ENCODE measurements around the gene ESPN.

The ESPN gene

GRCh38 chr1:6409053-6409452, 15.5 kb upstream of the ESPN start:
- ChIA-PET POLR2A (no interaction called here), CTCF (interaction anchor here (1.0 to 10.7 kb wide), 3 partner anchors 9 to 64 kb away, joined by 3 to 81 read pairs (median 5); partner anchors contain the start of gene HES2)
- Histone ChIP-seq H3K9me3 (ENCODE audit: control extremely low read depth in 1 of 5, control insufficient read depth in 4 of 5, insufficient read depth in 2 of 5, low read depth in 1 of 5, low read length in 4 of 5) (no peaks in the 10 kb centered on the region), H3K27ac (ENCODE audit: insufficient read depth in 1 of 2, low read depth in 1 of 2, low read length in 2 of 2, poor library complexity in 1 of 2, severe bottlenecking in 2 of 2) (no peak overlapping the region), H3K4me3 (ENCODE audit: control insufficient read depth in 1 of 7, extremely low read depth in 1 of 7, insufficient read depth in 4 of 7, low read depth in 2 of 7, low read length in 6 of 7) (no peak overlapping the region), H3K36me3 (ENCODE audit: control insufficient read depth in 4 of 4, insufficient read depth in 4 of 4, low read length in 3 of 4) (no peaks in the 10 kb centered on the region), H3K27me3 (replicated peaks in 2 of 5; ENCODE audit: control insufficient read depth in 4 of 5, insufficient read depth in 5 of 5, low read length in 4 of 5) (peaks cover 0 to 15% (median 4%) of the 10 kb centered on the region in 5 experiments), H3K4me1 (ENCODE audit: control extremely low read depth in 1 of 4, control insufficient read depth in 4 of 4, insufficient read depth in 4 of 4, low read length in 3 of 4) (no peaks in the 10 kb centered on the region)
- DNase-seq: no peak
- WGBS (ENCODE audit: insufficient coverage): no CpG with 5 or more reads among the region's 4 CpGs

DNA sequence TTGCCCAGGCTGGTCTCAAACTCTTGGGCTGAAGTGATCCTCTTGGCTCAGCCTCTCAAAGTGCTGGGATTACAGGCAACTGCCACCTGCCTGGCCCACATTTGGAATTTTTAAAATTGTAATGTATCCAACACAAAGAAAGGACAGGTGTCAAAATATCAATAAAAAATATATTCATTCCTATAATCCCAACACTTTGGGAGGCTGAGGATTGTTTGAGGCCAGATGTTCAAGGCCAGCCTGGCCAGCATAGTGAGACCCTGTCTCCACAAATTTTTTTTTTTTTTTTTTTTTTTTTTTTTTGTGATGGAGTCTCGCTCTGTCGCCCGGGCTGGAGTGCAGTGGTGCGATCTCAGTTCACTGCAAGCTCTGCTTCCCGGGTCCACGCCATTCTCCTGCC, 14.8 kb upstream of the ESPN start:
- CTCF ChIA-PET: interaction anchor here (1.0 to 10.7 kb wide), 4 partner anchors 9 to 65 kb away, joined by 3 to 81 read pairs (median 6); partner anchors contain the start of gene HES2
- POLR2A ChIA-PET: no interaction called here

DNA sequence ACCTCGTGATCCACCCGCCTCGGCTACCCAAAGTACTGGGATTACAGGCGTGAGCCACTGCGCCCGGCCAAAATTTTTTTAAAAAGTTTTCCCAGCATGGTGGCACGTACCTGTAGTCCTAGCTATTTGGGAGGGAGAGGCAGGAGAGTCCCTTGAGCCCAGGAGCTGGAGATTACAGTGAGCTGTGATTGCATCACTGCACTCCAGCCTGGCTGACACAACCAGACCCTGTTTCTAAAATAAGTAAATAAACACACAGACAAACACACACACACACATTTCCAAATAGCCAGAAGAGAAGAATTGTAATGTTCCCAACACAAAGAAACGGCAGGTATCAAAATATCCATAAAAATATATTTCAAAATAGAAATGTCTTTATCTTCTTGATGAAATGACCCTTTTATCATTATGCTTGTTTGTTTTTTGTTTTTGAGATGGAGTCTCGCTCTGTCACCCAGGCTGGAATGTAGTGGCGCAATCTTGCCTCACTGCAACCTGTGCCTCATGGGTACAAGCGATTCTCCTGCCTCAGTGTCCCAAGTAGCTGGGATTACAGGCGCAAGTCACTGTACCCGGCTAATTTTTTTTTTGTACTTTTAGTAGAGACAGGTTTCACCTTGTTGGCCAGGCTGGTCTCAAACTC, 14.2 kb upstream of the ESPN start:
- H3K4me1 ChIP-seq (ENCODE audit: control extremely low read depth in 1 of 4, control insufficient read depth in 4 of 4, insufficient read depth in 4 of 4, low read length in 3 of 4): peaks cover 0 to 5% (median 4%) of the 10 kb centered on the region in 4 experiments
- H3K27me3 ChIP-seq (replicated peaks in 2 of 5; ENCODE audit: control insufficient read depth in 4 of 5, insufficient read depth in 5 of 5, low read length in 4 of 5): peaks cover 0 to 25% (median 7%) of the 10 kb centered on the region in 5 experiments
- H3K27ac ChIP-seq (ENCODE audit: insufficient read depth in 1 of 2, low read depth in 1 of 2, low read length in 2 of 2, poor library complexity in 1 of 2, severe bottlenecking in 2 of 2): no peak overlapping the region
- ChIA-PET CTCF (interaction anchor here (0.7 to 10.7 kb wide), 5 partner anchors 8 to 62 kb away, joined by 3 to 81 read pairs (median 5); partner anchors contain the start of gene HES2), POLR2A (no interaction called here)
- no peaks in the 10 kb centered on the region for H3K9me3 ChIP-seq (ENCODE audit: control extremely low read depth in 1 of 5, control insufficient read depth in 4 of 5, insufficient read depth in 2 of 5, low read depth in 1 of 5, low read length in 4 of 5)
- DNase-seq: no peak
- no peak overlapping the region for H3K4me3 ChIP-seq (ENCODE audit: control insufficient read depth in 1 of 7, extremely low read depth in 1 of 7, insufficient read depth in 4 of 7, low read depth in 2 of 7, low read length in 6 of 7)
- WGBS (ENCODE audit: insufficient coverage): 97% methylated on average over 6 of the region's 13 CpGs
- H3K36me3 ChIP-seq (ENCODE audit: control insufficient read depth in 4 of 4, insufficient read depth in 4 of 4, low read length in 3 of 4): no peaks in the 10 kb centered on the region

More for the DNA sequence above, 14.8 kb upstream of the ESPN start:
- no peak overlapping the region for H3K4me3 ChIP-seq (ENCODE audit: control insufficient read depth in 1 of 7, extremely low read depth in 1 of 7, insufficient read depth in 4 of 7, low read depth in 2 of 7, low read length in 6 of 7)
- peaks cover 0 to 5% (median 4%) of the 10 kb centered on the region in 4 experiments for H3K4me1 ChIP-seq (ENCODE audit: control extremely low read depth in 1 of 4, control insufficient read depth in 4 of 4, insufficient read depth in 4 of 4, low read length in 3 of 4)
- peaks cover 0 to 21% (median 7%) of the 10 kb centered on the region in 5 experiments for H3K27me3 ChIP-seq (replicated peaks in 2 of 5; ENCODE audit: control insufficient read depth in 4 of 5, insufficient read depth in 5 of 5, low read length in 4 of 5)
- H3K36me3 ChIP-seq (ENCODE audit: control insufficient read depth in 4 of 4, insufficient read depth in 4 of 4, low read length in 3 of 4): no peaks in the 10 kb centered on the region
- 100% methylated on average over 2 of the region's 6 CpGs for WGBS (ENCODE audit: insufficient coverage)
- no peak overlapping the region for H3K27ac ChIP-seq (ENCODE audit: insufficient read depth in 1 of 2, low read depth in 1 of 2, low read length in 2 of 2, poor library complexity in 1 of 2, severe bottlenecking in 2 of 2)
- no peak for DNase-seq
- H3K9me3 ChIP-seq (ENCODE audit: control extremely low read depth in 1 of 5, control insufficient read depth in 4 of 5, insufficient read depth in 2 of 5, low read depth in 1 of 5, low read length in 4 of 5): no peaks in the 10 kb centered on the region

DNA sequence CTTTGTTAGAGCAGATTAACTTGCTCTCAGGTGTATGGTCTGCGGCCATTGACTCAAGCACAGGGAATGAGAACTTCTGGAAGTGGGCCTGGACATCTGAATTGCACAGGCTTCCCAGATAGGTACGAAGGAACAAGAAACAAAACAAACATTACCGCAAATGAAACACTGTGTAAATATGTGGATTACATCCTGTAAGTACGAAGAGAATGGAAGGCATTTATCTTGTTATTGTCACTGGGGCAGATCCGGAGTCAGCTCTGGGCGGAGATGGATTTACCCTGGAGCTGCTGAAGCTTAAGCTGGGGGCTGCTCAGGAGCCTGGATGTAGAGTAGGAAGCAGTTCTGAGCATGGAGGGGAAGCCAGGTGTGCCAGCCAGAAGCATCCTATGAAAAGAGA, 11.7 kb upstream of the ESPN start:
- H3K4me3 ChIP-seq (ENCODE audit: control insufficient read depth in 1 of 7, extremely low read depth in 1 of 7, insufficient read depth in 4 of 7, low read depth in 2 of 7, low read length in 6 of 7): no peak overlapping the region
- H3K4me1 ChIP-seq (ENCODE audit: control extremely low read depth in 1 of 4, control insufficient read depth in 4 of 4, insufficient read depth in 4 of 4, low read length in 3 of 4): peaks cover 0 to 5% (median 4%) of the 10 kb centered on the region in 4 experiments
- 84% methylated on average over 6 of the region's 6 CpGs for WGBS (ENCODE audit: insufficient coverage)
- POLR2A ChIA-PET: no interaction called here
- H3K9me3 ChIP-seq (ENCODE audit: control extremely low read depth in 1 of 5, control insufficient read depth in 4 of 5, insufficient read depth in 2 of 5, low read depth in 1 of 5, low read length in 4 of 5): no peaks in the 10 kb centered on the region
- H3K36me3 ChIP-seq (ENCODE audit: control insufficient read depth in 4 of 4, insufficient read depth in 4 of 4, low read length in 3 of 4): no peaks in the 10 kb centered on the region
- H3K27me3 ChIP-seq (replicated peaks in 2 of 5; ENCODE audit: control insufficient read depth in 4 of 5, insufficient read depth in 5 of 5, low read length in 4 of 5): peaks cover 0 to 43% (median 23%) of the 10 kb centered on the region in 5 experiments
- no peak for DNase-seq
- H3K27ac ChIP-seq (ENCODE audit: insufficient read depth in 1 of 2, low read depth in 1 of 2, low read length in 2 of 2, poor library complexity in 1 of 2, severe bottlenecking in 2 of 2): no peak overlapping the region
- CTCF ChIA-PET: interaction anchor here (1.1 to 10.9 kb wide), 6 partner anchors 7 to 168 kb away, joined by 3 to 81 read pairs (median 4); no protein-coding TSS in a partner anchor

DNA sequence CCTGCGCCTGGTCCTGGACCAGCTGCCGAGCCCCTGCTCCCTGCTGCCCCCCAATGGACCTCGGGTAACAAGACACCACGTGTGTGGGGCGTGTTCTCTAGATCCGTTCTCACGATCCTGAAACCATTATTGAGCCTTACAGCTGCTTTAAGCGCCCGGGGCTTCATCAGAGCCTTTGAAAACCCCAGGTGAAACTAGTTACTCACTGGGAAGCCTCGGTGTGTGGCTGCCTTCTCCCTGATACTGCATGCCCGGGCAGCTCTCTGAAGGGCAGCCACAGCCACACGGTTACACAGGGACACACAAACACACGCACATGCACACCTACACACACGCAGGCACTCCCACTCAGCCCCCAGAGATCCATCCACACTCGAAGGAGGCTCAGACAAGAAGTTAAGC, 10.1 kb upstream of the ESPN start:
- peak; percentile 62 to 72 (median 71) for DNase-seq
- WGBS (ENCODE audit: insufficient coverage): 4% methylated on average over 12 of the region's 15 CpGs
- peaks cover 0 to 58% (median 28%) of the 10 kb centered on the region in 5 experiments for H3K27me3 ChIP-seq (replicated peaks in 2 of 5; ENCODE audit: control insufficient read depth in 4 of 5, insufficient read depth in 5 of 5, low read length in 4 of 5)
- no peaks in the 10 kb centered on the region for H3K9me3 ChIP-seq (ENCODE audit: control extremely low read depth in 1 of 5, control insufficient read depth in 4 of 5, insufficient read depth in 2 of 5, low read depth in 1 of 5, low read length in 4 of 5)
- POLR2A ChIA-PET: interaction anchor here (1.4 kb wide), 1 partner anchor 9 kb away, joined by 3 read pairs; no protein-coding TSS in a partner anchor
- no peaks in the 10 kb centered on the region for H3K36me3 ChIP-seq (ENCODE audit: control insufficient read depth in 4 of 4, insufficient read depth in 4 of 4, low read length in 3 of 4)
- CTCF ChIA-PET: interaction anchor here (0.7 to 10.9 kb wide), 10 partner anchors 9 to 78 kb away, joined by 3 to 81 read pairs (median 6); no protein-coding TSS in a partner anchor
- H3K4me1 ChIP-seq (ENCODE audit: control extremely low read depth in 1 of 4, control insufficient read depth in 4 of 4, insufficient read depth in 4 of 4, low read length in 3 of 4): peaks cover 0 to 13% (median 7%) of the 10 kb centered on the region in 4 experiments
- H3K4me3 ChIP-seq (ENCODE audit: control insufficient read depth in 1 of 7, extremely low read depth in 1 of 7, insufficient read depth in 4 of 7, low read depth in 2 of 7, low read length in 6 of 7): peak overlapping the region in 2 of 7 experiments; percentile 4 to 33
- no peak overlapping the region for H3K27ac ChIP-seq (ENCODE audit: insufficient read depth in 1 of 2, low read depth in 1 of 2, low read length in 2 of 2, poor library complexity in 1 of 2, severe bottlenecking in 2 of 2)

- 62% methylated on average over 12 of the region's 17 CpGs for WGBS (ENCODE audit: insufficient coverage)
- Histone ChIP-seq H3K36me3 (ENCODE audit: control insufficient read depth in 4 of 4, insufficient read depth in 4 of 4, low read length in 3 of 4) (no peaks in the 10 kb centered on the region), H3K27ac (ENCODE audit: insufficient read depth in 1 of 2, low read depth in 1 of 2, low read length in 2 of 2, poor library complexity in 1 of 2, severe bottlenecking in 2 of 2) (no peak overlapping the region), H3K27me3 (replicated peaks in 2 of 5; ENCODE audit: control insufficient read depth in 4 of 5, insufficient read depth in 5 of 5, low read length in 4 of 5) (peaks cover 0 to 64% (median 28%) of the 10 kb centered on the region in 5 experiments), H3K4me3 (ENCODE audit: control insufficient read depth in 1 of 7, extremely low read depth in 1 of 7, insufficient read depth in 4 of 7, low read depth in 2 of 7, low read length in 6 of 7) (no peak overlapping the region), H3K4me1 (ENCODE audit: control extremely low read depth in 1 of 4, control insufficient read depth in 4 of 4, insufficient read depth in 4 of 4, low read length in 3 of 4) (peaks cover 0 to 19% (median 9%) of the 10 kb centered on the region in 4 experiments), H3K9me3 (ENCODE audit: control extremely low read depth in 1 of 5, control insufficient read depth in 4 of 5, insufficient read depth in 2 of 5, low read depth in 1 of 5, low read length in 4 of 5) (no peaks in the 10 kb centered on the region)
- no peak for DNase-seq
- CTCF ChIA-PET: interaction anchor here (0.6 to 10.9 kb wide), 12 partner anchors 8 to 232 kb away, joined by 3 to 81 read pairs (median 5); no protein-coding TSS in a partner anchor
- POLR2A ChIA-PET: interaction anchor here (1.4 kb wide), 1 partner anchor 9 kb away, joined by 3 read pairs; no protein-coding TSS in a partner anchor
These were observed 9.5 kb upstream of the ESPN start for GRCh38 chr1:6414881-6415626.

All from common myeloid progenitor, CD34-positive (primary cell).